Esophagus muscularis mucosa (tissue), 3 donors: ENCODE measurements around the gene ZER1.

ENCODE experiments used
- POLR2A ChIP-seq: fragments of 450-650 bp; IDR thresholded peaks from one replicate; pipeline ENCODE4 v1.6.1; 2017; ENCODE audit warnings: antibody characterized with exemption, moderate library complexity, mild to moderate bottlenecking, low read depth
- POLR2AphosphoS5 ChIP-seq, 2 donors: sonication (generic); formaldehyde crosslinking; IDR thresholded peaks; one replicate each; pipeline ENCODE4 v1.6.1; 2017; ENCODE audit warnings: antibody characterized with exemption in 2 of 2
- TF ChIP-seq, protein P1 (sequence below), 3 experiments: fragments of 200-600 bp in 2 of 3; fragments of 450-650 bp in 1 of 3; sonication (generic) in 2 of 3; IDR thresholded peaks; one replicate each; pipeline ENCODE4 v1.5.1; 2017 to 2019; ENCODE audit warnings: antibody characterized with exemption in 3 of 3, mild to moderate bottlenecking in 2 of 3, moderate library complexity in 1 of 3

DNA sequence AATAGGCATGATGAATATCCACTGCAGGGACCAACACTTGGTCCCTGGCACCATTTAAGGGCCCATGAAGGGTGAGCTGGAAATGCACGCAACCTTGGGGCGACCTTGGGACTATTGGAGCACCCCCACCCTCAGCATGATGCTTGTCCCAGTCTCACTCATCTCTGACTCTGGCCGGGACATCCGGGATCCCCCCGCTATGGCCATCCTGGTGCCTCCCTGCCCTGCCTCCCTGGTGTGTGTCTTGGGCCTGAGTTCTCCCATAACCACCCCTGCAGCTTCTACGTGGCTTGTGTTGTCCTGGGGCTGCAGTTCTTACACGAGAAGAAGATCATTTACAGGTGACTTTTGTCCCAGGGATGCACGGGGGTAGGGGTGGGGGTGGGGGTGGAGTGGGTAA is 53.7 kb downstream of the ZER1 start:
- TF ChIP-seq, protein P1, sequence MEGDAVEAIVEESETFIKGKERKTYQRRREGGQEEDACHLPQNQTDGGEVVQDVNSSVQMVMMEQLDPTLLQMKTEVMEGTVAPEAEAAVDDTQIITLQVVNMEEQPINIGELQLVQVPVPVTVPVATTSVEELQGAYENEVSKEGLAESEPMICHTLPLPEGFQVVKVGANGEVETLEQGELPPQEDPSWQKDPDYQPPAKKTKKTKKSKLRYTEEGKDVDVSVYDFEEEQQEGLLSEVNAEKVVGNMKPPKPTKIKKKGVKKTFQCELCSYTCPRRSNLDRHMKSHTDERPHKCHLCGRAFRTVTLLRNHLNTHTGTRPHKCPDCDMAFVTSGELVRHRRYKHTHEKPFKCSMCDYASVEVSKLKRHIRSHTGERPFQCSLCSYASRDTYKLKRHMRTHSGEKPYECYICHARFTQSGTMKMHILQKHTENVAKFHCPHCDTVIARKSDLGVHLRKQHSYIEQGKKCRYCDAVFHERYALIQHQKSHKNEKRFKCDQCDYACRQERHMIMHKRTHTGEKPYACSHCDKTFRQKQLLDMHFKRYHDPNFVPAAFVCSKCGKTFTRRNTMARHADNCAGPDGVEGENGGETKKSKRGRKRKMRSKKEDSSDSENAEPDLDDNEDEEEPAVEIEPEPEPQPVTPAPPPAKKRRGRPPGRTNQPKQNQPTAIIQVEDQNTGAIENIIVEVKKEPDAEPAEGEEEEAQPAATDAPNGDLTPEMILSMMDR (IDR thresholded peaks at IDR 0.05), result no peak
- TF ChIP-seq POLR2A (no peak), POLR2AphosphoS5 (IDR thresholded peaks at IDR 0.05) (no peak)
